HCT116 (cell line): Measurements from ENCODE around the gene KCNK4. TPM values are rescaled to one million over a fixed set of nuclear protein-coding genes. Genes with fewer than 3 reads are reported as not detected.

Experiments used
- ATAC-seq: fragments of 200-7000 bp; cut with Tn5 transposase; 2 replicates; pipeline ENCODE4 v1.9.1; 2020; ENCODE audit warnings: mild to moderate bottlenecking, moderate library complexity
- BruUV-seq: library from RNA; stranded (reverse); fragments of 400-500 nt; replicated peaks from 2 replicates; lab custom pipeline; 2021; lab: Mats Ljungman, UMichigan
- CTCF ChIA-PET: fragments of 300-600 bp; sonication (Branson Sonifier 250); formaldehyde crosslinking; loops from one replicate; lab custom pipeline; 2021; ENCODE audit warnings: antibody characterized with exemption; lab: Charles Lee
- POLR2A ChIA-PET: fragments of 300-600, 350-600 bp; sonication (Branson Sonifier 250); formaldehyde crosslinking; loops from one replicate; lab custom pipeline; 2021; ENCODE audit warnings: antibody characterized with exemption; lab: Charles Lee
- RAD21 ChIA-PET, 2 experiments: fragments of 300-600 bp; sonication (Branson Sonifier 250); formaldehyde crosslinking; loops; one replicate each; lab custom pipeline; 2023; ENCODE audit warnings: low total read pairs in 2 of 2; ENCODE audit not compliant: uncharacterized antibody in 2 of 2, unreplicated experiment in 2 of 2, low non-redundant PET in 1 of 2; lab: Charles Lee
- DNase-seq: peaks from one replicate; pipeline ENCODE4 v3.0.0-alpha.2; 2010; ENCODE audit warnings: low read depth, low spot score
- H2AFZ ChIP-seq: fragments of 200-600 bp; shearing (Covaris generic), sonication (generic); 2 replicates; pipeline ENCODE4 v1.6.1; 2017; ENCODE audit warnings: low read depth, mixed run types, mixed read lengths, antibody characterized with exemption, low read length; ENCODE audit not compliant: poor library complexity, severe bottlenecking
- H3K27ac ChIP-seq: 2 replicates; pipeline ENCODE4 v1.5.1; 2012; ENCODE audit warnings: low read depth, low read length
- H3K27me3 ChIP-seq: fragments of 200-600 bp; sonication (generic); 2 replicates; pipeline ENCODE4 v1.6.1; 2016; ENCODE audit warnings: mixed run types, low read length, mixed read lengths; ENCODE audit not compliant: insufficient read depth
- H3K36me3 ChIP-seq, 2 experiments: fragments of 200-500 bp in 1 of 2; fragments of 200-600 bp in 1 of 2; sonication (Bioruptor generic) in 1 of 2; sonication (generic) in 1 of 2; 2 replicates each; pipeline versions ENCODE4 v1.5.1 to v1.6.1; 2014 to 2016; ENCODE audit warnings: low read length in 2 of 2, inconsistent platforms in 1 of 2, mixed read lengths in 1 of 2, mixed run types in 1 of 2; ENCODE audit not compliant: insufficient read depth in 2 of 2, control insufficient read depth in 1 of 2
- H3K4me1 ChIP-seq, 2 experiments: fragments of 200-600 bp in 1 of 2; sonication (generic) in 1 of 2; 2 replicates each; pipeline versions ENCODE4 v1.5.1 to v1.6.1; 2012 to 2017; ENCODE audit warnings: low read length in 2 of 2, inconsistent platforms in 1 of 2, mild to moderate bottlenecking in 1 of 2, mixed read lengths in 1 of 2, mixed run types in 1 of 2, moderate library complexity in 1 of 2; ENCODE audit not compliant: insufficient read depth in 2 of 2, control insufficient read depth in 1 of 2
- H3K4me2 ChIP-seq: fragments of 200-600 bp; sonication (generic); 2 replicates; pipeline ENCODE4 v1.6.1; 2017; ENCODE audit warnings: mixed run types, low read length, mixed read lengths
- H3K4me3 ChIP-seq, 2 experiments: fragments of 200-600 bp in 1 of 2; sonication (generic) in 1 of 2; replicated peaks in 1 of 2; 2 replicates each; pipeline ENCODE4 v1.5.1; 2011 to 2016; ENCODE audit warnings: low read length in 2 of 2, control low read depth in 1 of 2, low read depth in 1 of 2, mild to moderate bottlenecking in 1 of 2, mixed read lengths in 1 of 2, mixed run types in 1 of 2
- H3K79me2 ChIP-seq: fragments of 200-600 bp; sonication (generic); 2 replicates; pipeline ENCODE4 v1.6.1; 2017; ENCODE audit warnings: mild to moderate bottlenecking, mixed run types, low read length, moderate library complexity, mixed read lengths; ENCODE audit not compliant: insufficient read depth
- H3K9ac ChIP-seq: fragments of 200-600 bp; sonication (generic); 2 replicates; pipeline ENCODE4 v1.6.1; 2016; ENCODE audit warnings: low read length, mixed read lengths
- H3K9me2 ChIP-seq: fragments of 200-600 bp; sonication (generic), shearing (Covaris generic); 2 replicates; pipeline ENCODE4 v1.6.1; 2017; ENCODE audit warnings: mixed run types, mild to moderate bottlenecking, moderate library complexity; ENCODE audit not compliant: insufficient read depth
- H3K9me3 ChIP-seq, 2 experiments: fragments of 200-500 bp in 1 of 2; fragments of 200-600 bp in 1 of 2; sonication (Bioruptor generic) in 1 of 2; sonication (generic) in 1 of 2; 2 replicates each; pipeline ENCODE4 v1.6.1; 2014 to 2017; ENCODE audit warnings: low read length in 2 of 2, mixed read lengths in 2 of 2, inconsistent platforms in 1 of 2, low read depth in 1 of 2, mild to moderate bottlenecking in 1 of 2, mixed run types in 1 of 2, moderate library complexity in 1 of 2; ENCODE audit not compliant: control insufficient read depth in 1 of 2, insufficient read depth in 1 of 2
- H4K20me1 ChIP-seq: fragments of 200-600 bp; sonication (generic), shearing (Covaris generic); 2 replicates; pipeline ENCODE4 v1.6.1; 2017; ENCODE audit warnings: mixed run types, mild to moderate bottlenecking, moderate library complexity; ENCODE audit not compliant: insufficient read depth
- CBX3 ChIP-seq: IDR thresholded peaks from 2 replicates; pipeline ENCODE4 v1.6.1; 2012; ENCODE audit warnings: low read depth
- CEBPB ChIP-seq: IDR thresholded peaks from 2 replicates; pipeline ENCODE4 v1.6.1; 2012; ENCODE audit warnings: low read depth
- EGR1 ChIP-seq: IDR thresholded peaks from 2 replicates; pipeline ENCODE4 v1.6.1; 2012; ENCODE audit warnings: low read depth
- ELF1 ChIP-seq: IDR thresholded peaks from 2 replicates; pipeline ENCODE4 v1.6.1; 2012; ENCODE audit warnings: low read depth, borderline replicate concordance
- FOSL1 ChIP-seq: IDR thresholded peaks from 2 replicates; pipeline ENCODE4 v1.6.1; 2012; ENCODE audit warnings: low read depth
- JUND ChIP-seq: IDR thresholded peaks from 2 replicates; pipeline ENCODE4 v1.6.1; 2012
- MAX ChIP-seq: IDR thresholded peaks from 2 replicates; pipeline ENCODE4 v1.6.1; 2012
- POLR2A ChIP-seq: IDR thresholded peaks from 2 replicates; pipeline ENCODE4 v1.7.0; 2011; ENCODE audit warnings: borderline replicate concordance; ENCODE audit not compliant: insufficient read depth, insufficient read length; ENCODE audit errors: extremely low read depth
- POLR2AphosphoS5 ChIP-seq: IDR thresholded peaks from 2 replicates; pipeline ENCODE4 v1.6.1; 2011; ENCODE audit warnings: mild to moderate bottlenecking, low read depth, low read length, moderate library complexity
- RAD21 ChIP-seq: IDR thresholded peaks from 2 replicates; pipeline ENCODE4 v1.6.1; 2012; ENCODE audit warnings: low read depth, mild to moderate bottlenecking
- SIN3A ChIP-seq: IDR thresholded peaks from 2 replicates; pipeline ENCODE4 v1.6.1; 2012; ENCODE audit warnings: low read depth
- YY1 ChIP-seq: IDR thresholded peaks from 2 replicates; pipeline ENCODE4 v1.6.1; 2011; ENCODE audit warnings: low read length, low read depth, moderate library complexity, mild to moderate bottlenecking; ENCODE audit not compliant: insufficient replicate concordance; ENCODE audit errors: extremely low read depth
- ZBTB33 ChIP-seq: IDR thresholded peaks from 2 replicates; pipeline ENCODE4 v1.6.1; 2011; ENCODE audit warnings: mild to moderate bottlenecking, low read length, moderate library complexity; ENCODE audit not compliant: insufficient replicate concordance; ENCODE audit errors: extremely low read depth
- intact Hi-C: fragments of 100-400 bp; cut with micrococcal nuclease; formaldehyde crosslinking; loops from 2 replicates; pipeline ENCODE4 v1.10.0; 2022
- total RNA-seq: library from RNA; stranded (reverse); gene quantifications from one replicate; pipeline ENCODE4 v1.2.1, GENCODE V29; 2021; ENCODE audit not compliant: unreplicated experiment

Gene KCNK4
- total RNA-seq, 1 experiment from 2014 or later, result not detected

- Histone ChIP-seq H3K79me2 (no peaks in the 10 kb centered on the region), H3K4me1 (peaks cover 14 to 39% of the 10 kb centered on the region in 2 experiments), H3K36me3 (no peaks in the 10 kb centered on the region), H3K4me2 (no peak overlapping the region), H2AFZ (no peak overlapping the region), H3K4me3 (no peak overlapping the region), H3K9me3 (no peaks in the 10 kb centered on the region), H3K9ac (no peak overlapping the region), H3K27me3 (no peaks in the 10 kb centered on the region), H3K27ac (no peak overlapping the region; the same call in 1 of the 2 replicates), H4K20me1 (no peaks in the 10 kb centered on the region), H3K9me2 (no peaks in the 10 kb centered on the region)
- no TSS peak for BruUV-seq
- no peak for TF ChIP-seq ELF1
- no peak for TF ChIP-seq CEBPB
- TF ChIP-seq SIN3A, result no peak
- TF ChIP-seq JUND, result no peak
- no peak for TF ChIP-seq FOSL1
- no peak for TF ChIP-seq RAD21
- TF ChIP-seq POLR2AphosphoS5, result no peak
- no peak for TF ChIP-seq ZBTB33
- no peak for TF ChIP-seq CBX3
- no peak for TF ChIP-seq POLR2A
- no peak for TF ChIP-seq MAX
- TF ChIP-seq EGR1, result no peak
- no peak for TF ChIP-seq YY1
- ChIA-PET RAD21 (no interaction called here), POLR2A (no interaction called here), CTCF (interaction anchor here (1.8 kb wide), 2 partner anchors 10 to 27 kb away, joined by 6 to 8 read pairs; partner anchors contain the start of genes PRDX5 and TRMT112)
- ATAC-seq (no peak), DNase-seq (no peak)
- intact Hi-C loops, result loop anchor here (5.0 kb wide), 1 partner anchor 37 kb away; the partner anchor contains the start of gene ESRRA
Observed at GRCh38 chr11:64344787-64345186, 53.7 kb downstream of the KCNK4 start.
